Peyer's patch (tissue), 4 donors: ENCODE measurements around the gene PRSS50.

Experiments
- POLR2A ChIP-seq, 2 donors: fragments of 450-650 bp; IDR thresholded peaks; one replicate each; pipeline ENCODE4 v1.5.1; 2017; ENCODE audit warnings: antibody characterized with exemption in 2 of 2, mild to moderate bottlenecking in 2 of 2, moderate library complexity in 2 of 2
- TF ChIP-seq, protein P1 (sequence below), 6 experiments: fragments of 450-650 bp in 4 of 6; fragments of 200-600 bp in 2 of 6; sonication (generic) in 1 of 6; IDR thresholded peaks; one replicate each; pipeline ENCODE4 v1.5.1; 2017 to 2019; ENCODE audit warnings: antibody characterized with exemption in 6 of 6, mild to moderate bottlenecking in 3 of 6, moderate library complexity in 1 of 6

- no peak for TF ChIP-seq POLR2A (IDR thresholded peaks at IDR 0.05)
- TF ChIP-seq, protein P1, sequence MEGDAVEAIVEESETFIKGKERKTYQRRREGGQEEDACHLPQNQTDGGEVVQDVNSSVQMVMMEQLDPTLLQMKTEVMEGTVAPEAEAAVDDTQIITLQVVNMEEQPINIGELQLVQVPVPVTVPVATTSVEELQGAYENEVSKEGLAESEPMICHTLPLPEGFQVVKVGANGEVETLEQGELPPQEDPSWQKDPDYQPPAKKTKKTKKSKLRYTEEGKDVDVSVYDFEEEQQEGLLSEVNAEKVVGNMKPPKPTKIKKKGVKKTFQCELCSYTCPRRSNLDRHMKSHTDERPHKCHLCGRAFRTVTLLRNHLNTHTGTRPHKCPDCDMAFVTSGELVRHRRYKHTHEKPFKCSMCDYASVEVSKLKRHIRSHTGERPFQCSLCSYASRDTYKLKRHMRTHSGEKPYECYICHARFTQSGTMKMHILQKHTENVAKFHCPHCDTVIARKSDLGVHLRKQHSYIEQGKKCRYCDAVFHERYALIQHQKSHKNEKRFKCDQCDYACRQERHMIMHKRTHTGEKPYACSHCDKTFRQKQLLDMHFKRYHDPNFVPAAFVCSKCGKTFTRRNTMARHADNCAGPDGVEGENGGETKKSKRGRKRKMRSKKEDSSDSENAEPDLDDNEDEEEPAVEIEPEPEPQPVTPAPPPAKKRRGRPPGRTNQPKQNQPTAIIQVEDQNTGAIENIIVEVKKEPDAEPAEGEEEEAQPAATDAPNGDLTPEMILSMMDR (IDR thresholded peaks at IDR 0.05): no peak
Observed at GRCh38 chr3:46725621-46726314, 8.1 kb upstream of the PRSS50 start.
